ENCODE data around the gene CASZ1.

DNA sequence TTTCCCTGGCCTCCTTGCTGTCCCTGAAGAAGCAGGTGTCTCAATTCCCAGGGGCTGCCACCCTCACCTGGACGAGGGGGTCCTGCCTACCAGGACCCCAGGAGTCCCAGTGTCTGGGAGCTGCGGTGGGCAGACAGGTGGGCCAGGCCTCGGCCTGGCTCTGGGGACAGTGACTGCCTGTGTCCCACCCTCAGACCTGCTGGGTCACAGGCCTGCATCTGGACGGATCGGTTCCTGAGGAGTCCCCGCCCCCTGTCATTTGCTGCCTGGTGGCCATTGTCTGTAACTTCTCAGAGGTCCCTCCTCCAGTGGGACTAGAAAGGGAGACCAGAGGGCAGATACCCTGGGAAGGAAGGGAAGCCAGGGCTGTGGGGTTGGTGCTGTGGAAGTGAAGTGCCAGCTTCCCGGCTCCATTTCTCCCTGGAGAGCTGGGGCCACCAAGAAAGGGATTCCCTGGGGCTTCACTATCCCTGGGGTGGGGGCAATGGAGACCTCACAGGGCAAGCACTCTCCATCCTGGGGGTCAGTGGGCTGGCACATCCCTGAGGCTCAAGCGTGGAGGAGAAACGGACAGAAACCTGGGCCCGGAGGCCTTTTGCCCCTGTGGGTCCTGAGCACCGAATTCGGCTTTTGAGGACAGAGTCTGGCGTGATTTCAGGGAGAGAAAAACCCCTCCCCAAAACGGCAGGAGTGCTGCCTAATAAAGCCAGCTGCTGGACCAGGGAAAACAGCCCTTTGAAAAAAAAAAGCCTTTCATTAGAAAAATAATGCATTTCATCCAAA, 164.4 kb downstream of the CASZ1 start:
- TF ChIP-seq POLR2AphosphoS5 (IDR thresholded peaks at IDR 0.05; ENCODE audit: low read depth, low read length): no peak
- no peak for TF ChIP-seq CTCF (IDR thresholded peaks at IDR 0.05)
- TF ChIP-seq SIN3A (IDR thresholded peaks at IDR 0.05; ENCODE audit: borderline replicate concordance, insufficient read depth, low read depth, low read length): no peak
- TF ChIP-seq TCF7L2 (IDR thresholded peaks at IDR 0.05; ENCODE audit: low read depth, low read length): no peak

Measured in Panc1 (cell line).